ENCODE results near the gene TPPP3.

Gene TPPP3

DNA sequence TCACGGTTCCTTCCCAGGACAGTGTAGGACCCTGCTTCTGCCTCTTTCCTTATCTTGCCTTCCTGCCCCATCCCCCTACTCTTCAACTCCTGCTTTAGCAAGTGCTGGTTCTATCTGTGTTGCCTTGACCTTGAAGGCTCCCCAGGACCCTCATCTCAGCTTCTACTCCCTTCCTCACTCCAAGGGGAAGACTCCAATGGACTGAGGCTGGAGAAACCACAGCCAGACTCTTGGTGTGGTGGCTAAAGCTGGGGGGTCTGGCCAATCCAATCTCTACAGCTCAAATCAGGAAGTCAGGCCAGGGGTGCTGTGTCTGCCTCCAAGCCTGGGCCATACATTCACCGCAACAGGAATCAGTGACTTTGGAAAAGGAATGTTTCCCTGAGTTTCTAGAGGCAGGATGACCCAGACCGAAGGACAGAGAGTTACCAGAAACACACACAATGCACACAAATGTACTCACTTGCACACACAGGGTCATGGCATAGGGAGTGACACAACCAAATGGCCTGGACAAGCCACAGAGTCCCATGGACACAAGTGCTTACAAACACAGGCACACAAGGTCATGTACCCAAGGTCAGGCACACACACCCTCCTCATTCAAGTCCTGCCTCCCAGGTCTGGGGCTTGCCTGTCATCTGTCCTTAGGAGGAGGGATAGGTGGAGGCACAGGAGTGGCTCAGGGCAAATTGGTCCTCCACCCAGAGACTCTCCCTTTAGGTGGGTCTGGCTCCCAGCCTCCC, 35.9 kb upstream of the TPPP3 start:
- H3K27me3 ChIP-seq (ENCODE audit: insufficient read depth, poor library complexity, severe bottlenecking) = peaks cover 29% of the 10 kb centered on the region
- H3K27ac ChIP-seq (replicated peaks) = no peak overlapping the region
- H3K4me3 ChIP-seq (replicated peaks; ENCODE audit: insufficient read depth, low read length) = no peak overlapping the region
- TF ChIP-seq GABPA (IDR thresholded peaks at IDR 0.05; ENCODE audit: low read depth) = no peak
- TF ChIP-seq, protein P1, sequence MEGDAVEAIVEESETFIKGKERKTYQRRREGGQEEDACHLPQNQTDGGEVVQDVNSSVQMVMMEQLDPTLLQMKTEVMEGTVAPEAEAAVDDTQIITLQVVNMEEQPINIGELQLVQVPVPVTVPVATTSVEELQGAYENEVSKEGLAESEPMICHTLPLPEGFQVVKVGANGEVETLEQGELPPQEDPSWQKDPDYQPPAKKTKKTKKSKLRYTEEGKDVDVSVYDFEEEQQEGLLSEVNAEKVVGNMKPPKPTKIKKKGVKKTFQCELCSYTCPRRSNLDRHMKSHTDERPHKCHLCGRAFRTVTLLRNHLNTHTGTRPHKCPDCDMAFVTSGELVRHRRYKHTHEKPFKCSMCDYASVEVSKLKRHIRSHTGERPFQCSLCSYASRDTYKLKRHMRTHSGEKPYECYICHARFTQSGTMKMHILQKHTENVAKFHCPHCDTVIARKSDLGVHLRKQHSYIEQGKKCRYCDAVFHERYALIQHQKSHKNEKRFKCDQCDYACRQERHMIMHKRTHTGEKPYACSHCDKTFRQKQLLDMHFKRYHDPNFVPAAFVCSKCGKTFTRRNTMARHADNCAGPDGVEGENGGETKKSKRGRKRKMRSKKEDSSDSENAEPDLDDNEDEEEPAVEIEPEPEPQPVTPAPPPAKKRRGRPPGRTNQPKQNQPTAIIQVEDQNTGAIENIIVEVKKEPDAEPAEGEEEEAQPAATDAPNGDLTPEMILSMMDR (IDR thresholded peaks at IDR 0.05; ENCODE audit: insufficient read depth, low read length) = no peak
- TF ChIP-seq SPI1 (IDR thresholded peaks at IDR 0.05; ENCODE audit: borderline replicate concordance, low read depth) = no peak
- no peak for TF ChIP-seq REST (IDR thresholded peaks at IDR 0.05; ENCODE audit: insufficient replicate concordance, low read depth)
- no peak for TF ChIP-seq POLR2AphosphoS5 (IDR thresholded peaks at IDR 0.05; ENCODE audit: low read depth)
- no peak for DNase-seq (ENCODE audit: low read depth in 1 of 2, low spot score in 1 of 2)

- no peak overlapping the region for H3K4me3 ChIP-seq (replicated peaks; ENCODE audit: insufficient read depth, low read length)
- DNase-seq (ENCODE audit: low read depth in 1 of 2, low spot score in 1 of 2) = peak in 1 of 2 experiments; percentile 50
- no peak overlapping the region for H3K27ac ChIP-seq (replicated peaks)
- no peak for TF ChIP-seq GABPA (IDR thresholded peaks at IDR 0.05; ENCODE audit: low read depth)
- TF ChIP-seq, protein P1 (IDR thresholded peaks at IDR 0.05; ENCODE audit: insufficient read depth, low read length) = peak; percentile 91
- H3K27me3 ChIP-seq (ENCODE audit: insufficient read depth, poor library complexity, severe bottlenecking) = peaks cover 29% of the 10 kb centered on the region
These were observed 34.9 kb upstream of the TPPP3 start for GRCh38 chr16:67428146-67428731.

GRCh38 chr16:67426950-67427349, 33.7 kb upstream of the TPPP3 start:
- no peak for TF ChIP-seq SPI1 (IDR thresholded peaks at IDR 0.05; ENCODE audit: borderline replicate concordance, low read depth)
- Histone ChIP-seq H3K27ac (replicated peaks) (no peak overlapping the region), H3K4me3 (replicated peaks; ENCODE audit: insufficient read depth, low read length) (no peak overlapping the region), H3K27me3 (ENCODE audit: insufficient read depth, poor library complexity, severe bottlenecking) (peaks cover 29% of the 10 kb centered on the region)
- DNase-seq (ENCODE audit: low read depth in 1 of 2, low spot score in 1 of 2) = no peak

DNA sequence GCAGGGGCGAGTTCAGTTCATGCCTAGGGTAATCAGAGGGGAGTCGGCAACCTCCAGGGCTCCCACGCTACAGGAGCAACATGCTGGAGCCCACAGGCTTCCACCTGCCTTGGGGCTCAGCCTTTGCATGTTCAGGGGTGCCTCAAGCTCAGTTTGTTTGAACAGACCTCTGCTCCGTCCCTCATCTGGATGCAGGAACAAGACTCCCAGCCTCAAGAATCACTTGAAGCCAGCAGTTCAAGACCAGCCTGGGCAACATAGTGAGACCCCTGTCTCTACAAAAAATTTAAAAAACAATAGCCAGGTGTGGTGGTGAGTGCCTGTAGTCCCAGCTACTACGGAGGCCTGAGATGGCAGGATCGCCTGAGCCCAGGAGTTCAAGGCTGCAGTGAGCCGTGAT, 32.7 kb upstream of the TPPP3 start:
- no peak overlapping the region for H3K27ac ChIP-seq (replicated peaks)
- no peak for DNase-seq (ENCODE audit: low read depth in 1 of 2, low spot score in 1 of 2)
- peaks cover 23% of the 10 kb centered on the region for H3K27me3 ChIP-seq (ENCODE audit: insufficient read depth, poor library complexity, severe bottlenecking)
- no peak overlapping the region for H3K4me3 ChIP-seq (replicated peaks; ENCODE audit: insufficient read depth, low read length)
- TF ChIP-seq GABPA (IDR thresholded peaks at IDR 0.05; ENCODE audit: low read depth) (no peak), SPI1 (IDR thresholded peaks at IDR 0.05; ENCODE audit: borderline replicate concordance, low read depth) (no peak), POLR2AphosphoS5 (IDR thresholded peaks at IDR 0.05; ENCODE audit: low read depth) (no peak), REST (IDR thresholded peaks at IDR 0.05; ENCODE audit: insufficient replicate concordance, low read depth) (no peak)
- TF ChIP-seq, protein P1 (IDR thresholded peaks at IDR 0.05; ENCODE audit: insufficient read depth, low read length) = no peak

Data from HL-60 (cell line).